VCaP (cell line): Measurements from ENCODE around the gene MACO1.
A peak's percentile ranks its signal among the peaks of the same experiment; 100 is the strongest.
"Not testable (repeated sequence)": the region's sequence is repeated elsewhere in the genome, so short reads cannot be mapped to it uniquely, and the experiment has no call there.

Experiments
- H3K27ac ChIP-seq: fragments of 450-650 bp; 2 replicates; pipeline ENCODE4 v1.5.1; 2017
- CTCF ChIP-seq: fragments of 450-650 bp; conservative IDR thresholded peaks from 2 replicates; pipeline ENCODE4 v1.5.1; 2017; ENCODE audit warnings: mild to moderate bottlenecking, moderate library complexity

MACO1 gene

GRCh38 chr1:25442178-25442577, 11.5 kb downstream of the MACO1 start:
- no peak for TF ChIP-seq CTCF
- H3K27ac ChIP-seq, result no peak overlapping the region

GRCh38 chr1:25443030-25443699, 12.5 kb downstream of the MACO1 start:
- TF ChIP-seq CTCF, result no peak
- no peak overlapping the region for H3K27ac ChIP-seq

GRCh38 chr1:25444604-25445003, 13.9 kb downstream of the MACO1 start:
- not testable (repeated sequence) for H3K27ac ChIP-seq

- H3K27ac ChIP-seq, result no peak overlapping the region
- no peak for TF ChIP-seq CTCF
These were observed 15.4 kb downstream of the MACO1 start for GRCh38 chr1:25445993-25446538.

- TF ChIP-seq CTCF, result no peak
- no peak overlapping the region for H3K27ac ChIP-seq
These were observed 16.9 kb downstream of the MACO1 start for GRCh38 chr1:25447547-25447946.

- no peak overlapping the region for H3K27ac ChIP-seq
- TF ChIP-seq CTCF, result no peak
These were observed 20.2 kb downstream of the MACO1 start for GRCh38 chr1:25450891-25451290.

GRCh38 chr1:25451908-25452307, 21.2 kb downstream of the MACO1 start:
- no peak overlapping the region for H3K27ac ChIP-seq
- no peak for TF ChIP-seq CTCF

GRCh38 chr1:25456502-25456901, 25.8 kb downstream of the MACO1 start:
- H3K27ac ChIP-seq, result peak overlapping the region; percentile 2; the same call in 1 of the 2 replicates
- TF ChIP-seq CTCF, result no peak
